Fibroblast of skin of right quadriceps (primary cell): Measurements from ENCODE around the gene PKP3.
"Not testable (repeated sequence)": the region's sequence is repeated elsewhere in the genome, so short reads cannot be mapped to it uniquely, and the experiment has no call there.

Experiments
- DNase-seq: peaks from one replicate; pipeline ENCODE4 v3.0.0-alpha.2; 2013

PKP3 gene

GRCh38 chr11:413120-414081 lies 19.4 kb downstream of the PKP3 start:
- no peak for DNase-seq

DNA sequence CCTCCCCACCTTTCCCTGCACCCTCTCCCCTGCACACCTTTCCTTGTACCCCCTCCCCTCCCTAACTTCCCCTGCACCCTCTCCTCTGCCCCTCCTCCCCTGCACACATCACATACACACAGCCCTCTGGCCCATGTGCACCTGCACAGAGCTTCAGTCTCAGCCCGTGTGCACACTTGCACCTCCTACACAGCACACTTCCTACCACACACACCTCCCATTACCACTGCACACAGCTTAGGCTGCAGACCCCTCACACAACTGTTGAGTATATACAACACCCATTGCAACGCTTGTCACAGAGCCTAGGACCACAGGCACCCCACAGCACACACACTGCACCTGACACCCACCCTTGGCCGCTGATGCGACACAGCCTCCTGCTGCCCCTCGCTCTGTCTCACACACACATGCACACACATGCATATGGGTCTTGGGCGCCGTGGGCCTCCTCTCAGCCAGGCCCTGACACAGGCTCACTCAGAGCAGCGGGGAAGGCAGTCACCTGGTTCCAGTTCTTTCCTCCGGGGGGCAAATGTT lies 20.4 kb downstream of the PKP3 start:
- no peak for DNase-seq

DNA sequence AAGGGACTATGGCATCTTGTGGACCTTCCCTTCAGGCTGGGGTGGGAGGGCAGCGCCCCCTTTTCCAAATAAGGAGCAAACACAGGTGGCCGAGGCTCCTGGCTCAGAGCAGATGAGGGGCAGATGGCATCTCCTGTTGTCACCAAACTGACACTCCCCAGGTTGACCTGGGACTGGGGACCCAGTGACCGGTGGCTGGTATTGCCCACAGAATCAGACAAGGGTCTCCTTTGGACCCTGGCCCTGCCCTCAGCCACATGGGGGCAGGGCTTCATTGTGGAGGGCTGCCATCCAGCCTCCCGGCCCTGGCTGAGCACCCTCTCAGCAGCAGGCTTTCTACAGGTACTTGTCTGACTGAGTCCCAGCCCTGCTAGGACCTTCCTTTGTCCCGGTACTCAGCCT lies 21.6 kb downstream of the PKP3 start:
- DNase-seq = no peak

GRCh38 chr11:416051-416756 lies 22.2 kb downstream of the PKP3 start:
- no peak for DNase-seq

- no peak for DNase-seq
These were observed 23.0 kb downstream of the PKP3 start for GRCh38 chr11:416757-417621.

- DNase-seq = no peak
These were observed 23.8 kb downstream of the PKP3 start for GRCh38 chr11:417652-418342.

GRCh38 chr11:418343-419247 lies 24.6 kb downstream of the PKP3 start:
- no peak for DNase-seq

GRCh38 chr11:419248-420005 lies 25.4 kb downstream of the PKP3 start:
- DNase-seq = no peak

- no peak for DNase-seq
These were observed 26.3 kb downstream of the PKP3 start for GRCh38 chr11:420054-420910.

- DNase-seq = no peak
These were observed 26.9 kb downstream of the PKP3 start for GRCh38 chr11:420911-421321.

DNA sequence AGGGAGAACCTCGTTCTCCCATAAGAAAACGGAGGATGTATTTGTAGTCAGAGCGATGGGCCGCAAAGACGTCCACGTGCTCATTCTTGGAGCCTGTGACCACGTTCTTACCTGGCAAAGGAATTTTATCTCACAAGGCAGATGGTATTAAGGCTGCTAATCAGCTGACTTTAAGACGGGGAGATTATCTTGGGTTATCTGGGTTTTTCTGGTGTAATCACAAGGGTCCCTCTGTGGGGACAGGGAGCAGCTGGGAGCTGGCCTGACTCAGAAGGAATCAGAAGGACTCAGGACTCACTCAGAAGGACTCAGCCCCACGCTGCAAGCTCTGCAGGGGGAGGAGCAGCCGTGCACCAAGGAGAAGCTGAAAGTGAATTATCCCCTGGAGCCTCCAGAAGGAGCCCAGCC lies 28.2 kb downstream of the PKP3 start:
- DNase-seq = no peak

- DNase-seq = no peak
These were observed 30.2 kb downstream of the PKP3 start for GRCh38 chr11:424232-424631.

GRCh38 chr11:424766-425165 lies 30.8 kb downstream of the PKP3 start:
- not testable (repeated sequence) for DNase-seq

GRCh38 chr11:425301-425700 lies 31.3 kb downstream of the PKP3 start:
- DNase-seq = no peak

DNA sequence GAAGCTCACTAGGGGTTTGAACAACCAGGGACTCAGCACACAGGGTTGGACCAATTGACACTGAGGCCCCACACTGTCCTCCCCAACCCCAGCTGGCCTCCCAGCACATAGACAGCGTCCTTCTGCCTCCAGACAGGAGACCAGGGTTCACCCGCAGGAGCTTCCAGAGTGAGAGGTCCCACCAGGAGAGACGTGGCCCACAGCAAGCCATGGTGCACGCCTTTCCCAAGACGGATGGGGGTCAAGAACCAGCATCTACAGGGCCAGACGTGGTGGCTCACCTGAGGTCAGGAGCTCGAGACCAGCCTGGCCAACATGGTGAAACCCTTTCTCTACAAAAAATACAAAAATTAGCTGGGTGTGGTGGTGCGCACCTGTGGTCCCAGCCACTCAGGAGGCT lies 32.8 kb downstream of the PKP3 start:
- no peak for DNase-seq

DNA sequence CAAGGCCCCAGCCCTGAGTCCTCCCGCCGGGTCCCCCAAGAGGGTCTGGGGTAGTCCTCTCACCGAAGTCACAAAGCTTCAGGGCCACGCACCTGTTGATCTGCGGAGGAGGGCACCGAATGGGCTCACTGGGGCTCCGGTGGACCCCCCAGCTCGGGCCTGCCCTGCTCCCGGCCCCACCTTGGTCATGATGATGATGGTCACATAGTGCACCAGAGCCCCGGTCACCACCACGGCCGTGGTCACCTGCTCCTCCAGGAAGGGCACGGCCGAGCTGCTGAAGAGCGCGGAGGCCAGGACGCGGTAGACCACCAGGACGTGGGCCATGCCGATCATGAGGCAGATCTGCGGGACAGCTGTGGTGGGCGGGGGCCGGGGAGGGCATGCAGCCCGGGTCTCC lies 34.3 kb downstream of the PKP3 start:
- no peak for DNase-seq

DNA sequence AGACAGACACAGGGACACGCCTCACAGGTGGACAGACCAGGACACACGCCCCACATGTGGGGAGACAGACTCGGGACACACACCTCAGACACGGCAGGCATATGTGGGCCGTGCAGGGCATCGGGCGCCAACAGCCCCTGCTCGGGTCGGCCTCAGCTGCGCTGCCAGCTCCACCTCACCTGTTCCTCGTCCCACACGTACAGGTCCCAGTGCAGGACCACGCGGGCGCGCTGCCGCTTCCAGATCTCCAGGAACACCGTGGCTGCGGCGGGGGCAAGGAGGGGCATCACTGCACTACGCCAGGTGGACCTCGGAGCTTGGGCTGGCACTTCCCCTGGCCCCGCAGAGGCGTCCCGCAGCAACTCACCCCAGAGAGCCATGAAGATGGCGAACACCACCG lies 35.4 kb downstream of the PKP3 start:
- no peak for DNase-seq

DNA sequence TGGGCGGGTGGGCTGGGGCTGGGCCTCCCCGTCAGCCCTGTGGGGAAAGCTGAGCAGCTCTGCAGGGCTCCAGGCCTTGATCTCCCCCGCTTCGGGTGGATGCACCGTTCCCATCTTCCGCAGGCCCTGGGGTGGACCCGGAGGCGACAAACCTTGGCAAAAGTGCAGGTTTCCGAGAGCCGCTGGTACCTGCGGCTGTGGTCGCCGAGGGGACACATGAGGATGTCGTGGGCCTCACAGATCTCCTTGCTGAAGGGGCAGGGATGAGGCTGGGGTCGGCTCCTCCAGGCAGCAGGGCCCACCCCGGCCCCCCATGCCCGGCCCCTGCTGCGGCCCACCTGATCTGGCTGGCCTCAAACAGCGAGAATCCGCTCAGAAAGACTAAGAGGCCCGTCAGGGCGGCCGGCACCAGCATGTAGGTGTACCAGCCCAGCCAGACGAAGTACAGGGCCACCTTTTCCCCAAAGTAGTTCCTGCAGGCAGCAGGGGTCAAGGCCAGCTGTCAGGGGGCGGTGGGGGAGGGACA lies 36.0 kb downstream of the PKP3 start:
- DNase-seq = no peak

DNA sequence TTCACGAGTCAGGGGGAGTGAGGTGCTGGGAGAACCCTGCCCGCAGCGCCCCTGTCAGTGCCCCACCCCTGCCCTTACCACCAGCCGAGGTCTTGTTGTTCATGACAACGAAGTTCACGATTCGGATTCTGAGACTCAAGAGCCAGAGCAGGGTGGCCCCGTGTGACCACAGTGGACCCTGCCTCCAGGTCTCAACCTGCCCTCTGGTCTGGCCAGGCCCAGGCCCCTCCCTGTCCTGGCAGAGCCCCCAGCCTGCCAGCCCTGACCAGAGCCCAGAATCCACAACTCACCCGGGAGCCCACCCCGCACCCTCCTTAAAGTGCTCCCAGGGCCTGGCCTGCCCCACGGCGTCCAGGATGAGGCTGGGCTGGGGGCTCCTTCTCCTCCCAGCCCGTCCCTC lies 37.9 kb downstream of the PKP3 start:
- no peak for DNase-seq
